Activated B cell treated with CpG ODN at 0.5 μM for 24 hours (primary cell): ENCODE data around the gene FAM53B. TPM values are rescaled to one million over a fixed set of nuclear protein-coding genes. Genes with fewer than 3 reads are reported as not detected.
A peak's percentile ranks its signal among the peaks of the same experiment; 100 is the strongest.

Experiments
- ATAC-seq: fragments of 200-7000 bp; cut with Tn5 transposase; one replicate; pipeline ENCODE4 v1.10.0; 2021; ENCODE audit warnings: low read depth, mild to moderate bottlenecking, moderate library complexity
- CTCF ChIA-PET: fragments of 350-600 bp; sonication (Branson Sonifier 250); formaldehyde crosslinking; loops from one replicate; lab custom pipeline; 2021; ENCODE audit warnings: antibody characterized with exemption; lab: Charles Lee
- POLR2A ChIA-PET: fragments of 350-600 bp; sonication (Branson Sonifier 250); formaldehyde crosslinking; loops from one replicate; lab custom pipeline; 2021; ENCODE audit warnings: antibody characterized with exemption; lab: Charles Lee
- DNase-seq: peaks from one replicate; pipeline ENCODE4 v3.0.0; 2022
- H3K27ac Mint-ChIP-seq: one replicate; pipeline ENCODE4 v1.8.0; 2020; ENCODE audit warnings: mixed read lengths
- H3K27me3 Mint-ChIP-seq: one replicate; pipeline ENCODE4 v1.8.0; 2021; ENCODE audit warnings: mixed read lengths
- H3K36me3 Mint-ChIP-seq: one replicate; pipeline ENCODE4 v1.8.0; 2021; ENCODE audit warnings: low read depth, mixed read lengths
- H3K4me1 Mint-ChIP-seq: one replicate; pipeline ENCODE4 v1.8.0; 2021; ENCODE audit warnings: mixed read lengths
- H3K4me3 Mint-ChIP-seq: one replicate; pipeline ENCODE4 v1.8.0; 2020; ENCODE audit warnings: mild to moderate bottlenecking, mixed read lengths
- H3K9me3 Mint-ChIP-seq: one replicate; pipeline ENCODE4 v1.8.0; 2020; ENCODE audit warnings: mixed read lengths
- CTCF ChIP-seq: fragments of 200-600 bp; IDR thresholded peaks from one replicate; pipeline ENCODE4 v1.8.0; 2022; ENCODE audit warnings: antibody characterized with exemption, mild to moderate bottlenecking
- intact Hi-C: fragments of 100-400 bp; cut with micrococcal nuclease; formaldehyde crosslinking; loops from one replicate; pipeline ENCODE4 v1.15.1; 2024
- total RNA-seq: library from RNA; stranded (reverse); gene quantifications from 2 replicates; pipeline ENCODE4 v1.2.3, GENCODE V29; 2022

FAM53B gene
- total RNA-seq, 1 donor from 2014 or later, result 73.9 TPM

GRCh38 chr10:124679401-124679800 is 64.8 kb downstream of the FAM53B start:
- TF ChIP-seq CTCF, result no peak
- ChIA-PET POLR2A (interaction anchor here (1.0 to 1.2 kb wide), 2 partner anchors 9 to 21 kb away, joined by 3 to 4 read pairs; no protein-coding TSS in a partner anchor), CTCF (interaction anchor here (1.2 to 1.8 kb wide), 2 partner anchors 62 to 66 kb away, joined by 3 to 9 read pairs; no protein-coding TSS in a partner anchor)
- intact Hi-C loops, result no loop called here
- H3K36me3 Mint-ChIP-seq, result peaks cover 78% of the 10 kb centered on the region
- H3K27ac Mint-ChIP-seq, result peak overlapping the region; percentile 30
- H3K4me3 Mint-ChIP-seq, result no peak overlapping the region
- no peaks in the 10 kb centered on the region for H3K27me3 Mint-ChIP-seq
- DNase-seq (no peak), ATAC-seq (no peak)
- peaks cover 76% of the 10 kb centered on the region for H3K4me1 Mint-ChIP-seq
- H3K9me3 Mint-ChIP-seq, result no peaks in the 10 kb centered on the region

GRCh38 chr10:124678557-124679240 is 65.5 kb downstream of the FAM53B start:
- intact Hi-C loops, result no loop called here
- Mint-ChIP-seq H3K4me1 (peaks cover 75% of the 10 kb centered on the region), H3K4me3 (no peak overlapping the region), H3K9me3 (no peaks in the 10 kb centered on the region), H3K27ac (peak overlapping the region; percentile 62), H3K27me3 (no peaks in the 10 kb centered on the region), H3K36me3 (peaks cover 84% of the 10 kb centered on the region)
- no peak for DNase-seq
- POLR2A ChIA-PET, result interaction anchor here (0.5 to 1.2 kb wide), 4 partner anchors 10 to 235 kb away, joined by 3 to 5 read pairs (median 4); no protein-coding TSS in a partner anchor
- ATAC-seq, result no peak
- TF ChIP-seq CTCF, result no peak
- CTCF ChIA-PET, result interaction anchor here (1.2 to 1.8 kb wide), 2 partner anchors 63 to 67 kb away, joined by 3 to 9 read pairs; no protein-coding TSS in a partner anchor

DNA sequence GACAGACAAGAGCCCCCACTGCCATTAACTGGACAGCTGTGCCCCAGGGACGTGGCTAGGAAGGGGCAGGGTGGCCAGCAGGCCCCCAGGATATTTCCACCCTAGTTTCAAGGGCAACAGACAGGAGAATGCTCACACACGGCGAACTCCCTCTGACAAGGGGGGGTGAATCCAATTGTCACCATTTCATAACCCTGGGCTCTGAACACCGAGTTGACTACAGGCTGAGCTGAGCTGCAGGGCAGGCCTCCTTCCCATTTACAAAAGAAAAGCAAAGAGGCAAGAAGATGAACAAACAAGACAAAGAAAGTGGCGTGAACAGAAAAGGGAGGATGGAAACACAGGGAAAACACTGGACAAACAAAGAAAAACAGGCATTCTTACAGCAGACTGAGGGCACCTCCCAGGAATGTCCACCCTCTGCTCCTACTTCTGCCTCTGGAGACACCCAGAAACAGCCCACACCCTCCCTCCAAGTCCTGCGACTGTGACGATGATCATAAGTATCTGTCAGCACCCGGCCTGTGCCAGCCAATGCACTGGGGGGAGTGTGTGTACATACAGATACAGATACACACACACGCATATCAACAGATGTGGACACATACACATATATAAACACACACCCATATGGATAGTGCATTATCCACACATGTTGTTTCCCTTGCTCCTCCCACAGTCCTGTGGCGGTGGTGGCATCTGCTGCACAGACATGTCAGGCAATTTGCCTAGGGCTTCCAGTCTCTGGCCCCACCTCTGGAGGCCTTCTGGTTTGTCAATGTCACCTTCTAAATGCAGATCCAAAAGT is 66.2 kb downstream of the FAM53B start:
- H3K36me3 Mint-ChIP-seq, result peaks cover 86% of the 10 kb centered on the region
- no peaks in the 10 kb centered on the region for H3K27me3 Mint-ChIP-seq
- H3K4me3 Mint-ChIP-seq, result no peak overlapping the region
- H3K9me3 Mint-ChIP-seq, result no peaks in the 10 kb centered on the region
- intact Hi-C loops, result no loop called here
- H3K4me1 Mint-ChIP-seq, result peaks cover 75% of the 10 kb centered on the region
- CTCF ChIA-PET, result interaction anchor here (1.2 to 1.8 kb wide), 2 partner anchors 63 to 68 kb away, joined by 3 to 9 read pairs; no protein-coding TSS in a partner anchor
- POLR2A ChIA-PET, result interaction anchor here (0.5 to 1.2 kb wide), 5 partner anchors 11 to 234 kb away, joined by 3 to 5 read pairs (median 3); no protein-coding TSS in a partner anchor
- ATAC-seq, result no peak
- no peak for DNase-seq
- TF ChIP-seq CTCF, result no peak
- peak overlapping the region; percentile 74 for H3K27ac Mint-ChIP-seq

DNA sequence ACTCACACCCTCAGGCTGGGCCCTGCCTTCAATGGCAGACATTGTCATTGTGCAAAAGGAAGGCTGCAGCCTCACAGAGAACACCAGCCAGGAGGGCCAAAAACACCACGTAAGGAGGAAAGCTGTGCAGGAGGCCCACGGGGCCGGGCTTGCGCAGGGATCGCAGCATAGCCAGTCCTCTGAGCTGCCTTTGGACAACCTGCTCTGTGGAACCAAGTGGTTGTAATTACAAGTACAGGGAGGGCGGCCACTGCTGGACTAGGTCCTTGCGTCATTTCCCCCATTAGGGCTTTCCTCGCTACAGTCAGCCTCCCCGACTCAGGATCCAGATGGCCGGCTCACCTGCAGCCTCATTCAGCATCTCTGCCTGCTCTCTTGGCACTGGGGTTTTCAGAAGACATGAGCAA is 66.9 kb downstream of the FAM53B start:
- no peak for TF ChIP-seq CTCF
- ATAC-seq (no peak), DNase-seq (no peak)
- Mint-ChIP-seq H3K27ac (peak overlapping the region; percentile 74), H3K27me3 (no peaks in the 10 kb centered on the region), H3K36me3 (peaks cover 87% of the 10 kb centered on the region), H3K9me3 (no peaks in the 10 kb centered on the region), H3K4me1 (peaks cover 75% of the 10 kb centered on the region), H3K4me3 (no peak overlapping the region)
- ChIA-PET POLR2A (interaction anchor here (0.6 to 1.2 kb wide), 2 partner anchors 19 to 131 kb away, joined by 3 read pairs; no protein-coding TSS in a partner anchor), CTCF (interaction anchor here (1.2 kb wide), 1 partner anchor 138 kb away, joined by 3 read pairs; no protein-coding TSS in a partner anchor)
- intact Hi-C loops, result no loop called here
